ENCODE measurements around the gene PITHD1. TPM values are rescaled to one million over a fixed set of nuclear protein-coding genes. Genes with fewer than 3 reads are reported as not detected.
"Not testable (repeated sequence)": the region's sequence is repeated elsewhere in the genome, so short reads cannot be mapped to it uniquely, and the experiment has no call there.

Gene PITHD1
- total RNA-seq, 1 experiment from 2014 or later: 78.9 TPM

GRCh38 chr1:23825762-23826522, 47.7 kb downstream of the PITHD1 start:
- POLR2A ChIA-PET (ENCODE audit: low non-redundant PET): interaction anchor here (0.6 kb wide), 1 partner anchor 810 kb away, joined by 3 read pairs; the partner anchor contains the start of gene TEX46
- no peaks in the 10 kb centered on the region for H3K27me3 ChIP-seq (replicated peaks; ENCODE audit: insufficient read depth, low read depth, low read length, poor library complexity)
- peak overlapping the region; percentile 93 for H3K27ac ChIP-seq (ENCODE audit: low read depth, low read length, poor library complexity, severe bottlenecking)
- H3K4me3 ChIP-seq (ENCODE audit: low read depth, low read length, poor library complexity, severe bottlenecking): peak overlapping the region; percentile 82
- CTCF ChIA-PET: interaction anchor here (0.6 to 1.0 kb wide), 3 partner anchors 15 to 91 kb away, joined by 4 to 6 read pairs (median 5); no protein-coding TSS in a partner anchor
- H3K4me1 ChIP-seq (ENCODE audit: insufficient read depth, low read length, poor library complexity, severe bottlenecking): peaks cover 12% of the 10 kb centered on the region
- TF ChIP-seq, protein P1, sequence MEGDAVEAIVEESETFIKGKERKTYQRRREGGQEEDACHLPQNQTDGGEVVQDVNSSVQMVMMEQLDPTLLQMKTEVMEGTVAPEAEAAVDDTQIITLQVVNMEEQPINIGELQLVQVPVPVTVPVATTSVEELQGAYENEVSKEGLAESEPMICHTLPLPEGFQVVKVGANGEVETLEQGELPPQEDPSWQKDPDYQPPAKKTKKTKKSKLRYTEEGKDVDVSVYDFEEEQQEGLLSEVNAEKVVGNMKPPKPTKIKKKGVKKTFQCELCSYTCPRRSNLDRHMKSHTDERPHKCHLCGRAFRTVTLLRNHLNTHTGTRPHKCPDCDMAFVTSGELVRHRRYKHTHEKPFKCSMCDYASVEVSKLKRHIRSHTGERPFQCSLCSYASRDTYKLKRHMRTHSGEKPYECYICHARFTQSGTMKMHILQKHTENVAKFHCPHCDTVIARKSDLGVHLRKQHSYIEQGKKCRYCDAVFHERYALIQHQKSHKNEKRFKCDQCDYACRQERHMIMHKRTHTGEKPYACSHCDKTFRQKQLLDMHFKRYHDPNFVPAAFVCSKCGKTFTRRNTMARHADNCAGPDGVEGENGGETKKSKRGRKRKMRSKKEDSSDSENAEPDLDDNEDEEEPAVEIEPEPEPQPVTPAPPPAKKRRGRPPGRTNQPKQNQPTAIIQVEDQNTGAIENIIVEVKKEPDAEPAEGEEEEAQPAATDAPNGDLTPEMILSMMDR (conservative IDR thresholded peaks at IDR 0.05; ENCODE audit: low read depth, low read length): no peak
- TF ChIP-seq EZH2 (IDR thresholded peaks at IDR 0.05; ENCODE audit: borderline replicate concordance, low read depth, low read length, poor library complexity, severe bottlenecking): no peak
- no peak for DNase-seq (ENCODE audit: low spot score)
- no peaks in the 10 kb centered on the region for H3K36me3 ChIP-seq (ENCODE audit: insufficient read depth, low read length, poor library complexity, severe bottlenecking)
- TSS peak; percentile 75 for BruUV-seq (replicated peaks)
- H3K9me3 ChIP-seq (ENCODE audit: low read depth, low read length, poor library complexity, severe bottlenecking): no peaks in the 10 kb centered on the region
- intact Hi-C loops (cut with micrococcal nuclease; ENCODE audit: unreplicated experiment): no loop called here

GRCh38 chr1:23826590-23826989, 48.4 kb downstream of the PITHD1 start:
- POLR2A ChIA-PET (ENCODE audit: low non-redundant PET); DNase-seq (ENCODE audit: low spot score); H3K4me3 ChIP-seq (ENCODE audit: low read depth, low read length, poor library complexity, severe bottlenecking): not testable (repeated sequence)

DNA sequence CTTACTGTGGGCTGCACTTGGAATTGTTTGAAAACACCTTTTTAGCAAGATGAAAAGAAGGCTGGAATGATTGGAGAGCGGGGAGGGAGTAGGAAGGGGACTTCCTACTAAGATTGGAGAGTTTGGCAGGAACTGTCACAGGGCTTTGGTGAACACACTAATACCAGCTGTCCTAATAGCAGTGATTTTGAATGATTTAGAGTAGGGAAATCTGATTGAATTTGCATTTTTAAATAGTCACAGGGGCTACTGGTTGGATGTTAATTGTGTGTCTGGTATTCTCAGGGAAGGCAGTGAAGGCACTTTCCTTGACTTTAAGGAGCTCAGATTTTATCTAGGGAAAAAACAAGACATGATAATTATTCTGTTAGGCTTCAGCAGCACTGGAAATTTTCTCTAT, 49.5 kb downstream of the PITHD1 start:
- Histone ChIP-seq H3K36me3 (ENCODE audit: insufficient read depth, low read length, poor library complexity, severe bottlenecking) (no peaks in the 10 kb centered on the region), H3K4me1 (ENCODE audit: insufficient read depth, low read length, poor library complexity, severe bottlenecking) (peaks cover 12% of the 10 kb centered on the region), H3K27me3 (replicated peaks; ENCODE audit: insufficient read depth, low read depth, low read length, poor library complexity) (no peaks in the 10 kb centered on the region), H3K9me3 (ENCODE audit: low read depth, low read length, poor library complexity, severe bottlenecking) (no peaks in the 10 kb centered on the region), H3K27ac (ENCODE audit: low read depth, low read length, poor library complexity, severe bottlenecking) (no peak overlapping the region), H3K4me3 (ENCODE audit: low read depth, low read length, poor library complexity, severe bottlenecking) (no peak overlapping the region)
- no TSS peak for BruUV-seq (replicated peaks)
- POLR2A ChIA-PET (ENCODE audit: low non-redundant PET): no interaction called here
- CTCF ChIA-PET: no interaction called here
- intact Hi-C loops (cut with micrococcal nuclease; ENCODE audit: unreplicated experiment): no loop called here
- DNase-seq (ENCODE audit: low spot score): no peak
- TF ChIP-seq, protein P1 (conservative IDR thresholded peaks at IDR 0.05; ENCODE audit: low read depth, low read length): no peak
- no peak for TF ChIP-seq EZH2 (IDR thresholded peaks at IDR 0.05; ENCODE audit: borderline replicate concordance, low read depth, low read length, poor library complexity, severe bottlenecking)

More at GRCh38 chr1:23826590-23826989, 48.4 kb downstream of the PITHD1 start:
- peaks cover 12% of the 10 kb centered on the region for H3K4me1 ChIP-seq (ENCODE audit: insufficient read depth, low read length, poor library complexity, severe bottlenecking)
- H3K36me3 ChIP-seq (ENCODE audit: insufficient read depth, low read length, poor library complexity, severe bottlenecking); H3K27me3 ChIP-seq (replicated peaks; ENCODE audit: insufficient read depth, low read depth, low read length, poor library complexity); BruUV-seq (replicated peaks); H3K27ac ChIP-seq (ENCODE audit: low read depth, low read length, poor library complexity, severe bottlenecking); H3K9me3 ChIP-seq (ENCODE audit: low read depth, low read length, poor library complexity, severe bottlenecking); CTCF ChIA-PET; intact Hi-C loops (cut with micrococcal nuclease; ENCODE audit: unreplicated experiment): not testable (repeated sequence)

- H3K27me3 ChIP-seq (replicated peaks; ENCODE audit: insufficient read depth, low read depth, low read length, poor library complexity); H3K4me1 ChIP-seq (ENCODE audit: insufficient read depth, low read length, poor library complexity, severe bottlenecking); H3K27ac ChIP-seq (ENCODE audit: low read depth, low read length, poor library complexity, severe bottlenecking); intact Hi-C loops (cut with micrococcal nuclease; ENCODE audit: unreplicated experiment); H3K4me3 ChIP-seq (ENCODE audit: low read depth, low read length, poor library complexity, severe bottlenecking); CTCF ChIA-PET; DNase-seq (ENCODE audit: low spot score); POLR2A ChIA-PET (ENCODE audit: low non-redundant PET); H3K9me3 ChIP-seq (ENCODE audit: low read depth, low read length, poor library complexity, severe bottlenecking); BruUV-seq (replicated peaks); H3K36me3 ChIP-seq (ENCODE audit: insufficient read depth, low read length, poor library complexity, severe bottlenecking): not testable (repeated sequence)
These were observed 55.9 kb downstream of the PITHD1 start for GRCh38 chr1:23834156-23834555.
